Muscle of leg (tissue), 11 donors: Measurements from ENCODE around the gene TRPV5. TPM values are rescaled to one million over a fixed set of nuclear protein-coding genes. Genes with fewer than 3 reads are reported as not detected.

ENCODE experiments used
- DNase-seq: peaks from one replicate; pipeline ENCODE4 v3.0.0; 2013
- H3K27ac ChIP-seq: one replicate; pipeline ENCODE4 v1.5.1; 2013; ENCODE audit warnings: mild to moderate bottlenecking, low read length, control low read depth
- H3K27me3 ChIP-seq: one replicate; pipeline ENCODE4 v1.6.1; 2013; ENCODE audit warnings: low read length; ENCODE audit not compliant: control insufficient read depth, insufficient read depth
- H3K36me3 ChIP-seq: one replicate; pipeline ENCODE4 v1.6.1; 2013; ENCODE audit warnings: low read length; ENCODE audit not compliant: control insufficient read depth, insufficient read depth
- H3K4me1 ChIP-seq: one replicate; pipeline ENCODE4 v1.6.1; 2013; ENCODE audit warnings: low read length; ENCODE audit not compliant: control insufficient read depth, insufficient read depth
- H3K4me3 ChIP-seq: one replicate; pipeline ENCODE4 v1.5.1; 2013; ENCODE audit warnings: low read length, control low read depth
- H3K9me3 ChIP-seq: replicated peaks from 2 replicates; pipeline ENCODE4 v1.6.1; 2013; ENCODE audit warnings: low read depth, low read length; ENCODE audit not compliant: control insufficient read depth
- WGBS: methylation state at CpG from one replicate; pipeline ENCODE4 v1.1.5; 2013; ENCODE audit warnings: missing lambda C conversion rate; ENCODE audit not compliant: insufficient coverage; 5-methylcytosine and 5-hydroxymethylcytosine counted together
- polyA plus RNA-seq, 8 donors: library from polyadenylated mRNA; unstranded; fragments of 120-200 nt; gene quantifications; one replicate each; pipeline versions ENCODE4 v1.2.1 to v1.2.3, GENCODE V29; 2013; ENCODE audit warnings: inconsistent platforms in 1 of 8, low replicate concordance in 1 of 8; ENCODE audit not compliant: insufficient read length in 8 of 8, insufficient read depth in 1 of 8
- total RNA-seq: library from RNA; stranded (reverse); fragments of 120-200 nt; gene quantifications from one replicate; pipeline ENCODE4 v1.2.4, GENCODE V29; 2013

Gene TRPV5
- total and polyA plus RNA-seq, 9 donors, result 0.04 to 0.11 (median 0.06) TPM; not detected in 3

GRCh38 chr7:142889816-142890215, 43.7 kb downstream of the TRPV5 start:
- WGBS, result 63% methylated on average over 3 of the region's 3 CpGs
- Histone ChIP-seq H3K27ac (no peak overlapping the region), H3K27me3 (no peaks in the 10 kb centered on the region), H3K4me1 (no peaks in the 10 kb centered on the region), H3K4me3 (no peak overlapping the region), H3K9me3 (no peaks in the 10 kb centered on the region), H3K36me3 (no peaks in the 10 kb centered on the region)
- no peak for DNase-seq

- Histone ChIP-seq H3K36me3 (no peaks in the 10 kb centered on the region), H3K4me3 (no peak overlapping the region), H3K27me3 (no peaks in the 10 kb centered on the region), H3K9me3 (no peaks in the 10 kb centered on the region), H3K4me1 (no peaks in the 10 kb centered on the region), H3K27ac (no peak overlapping the region)
- 84% methylated on average over 9 of the region's 12 CpGs for WGBS
- DNase-seq, result no peak
Measured at GRCh38 chr7:142887282-142888015, 46.1 kb downstream of the TRPV5 start.

GRCh38 chr7:142886866-142887265, 46.7 kb downstream of the TRPV5 start:
- Histone ChIP-seq H3K4me3 (no peak overlapping the region), H3K36me3 (no peaks in the 10 kb centered on the region), H3K27ac (no peak overlapping the region), H3K27me3 (no peaks in the 10 kb centered on the region), H3K4me1 (no peaks in the 10 kb centered on the region), H3K9me3 (no peaks in the 10 kb centered on the region)
- WGBS, result 72% methylated on average over 5 of the region's 7 CpGs
- no peak for DNase-seq

- Histone ChIP-seq H3K36me3 (no peaks in the 10 kb centered on the region), H3K27ac (no peak within 1 kb of the TSS), H3K4me1 (no peaks in the 10 kb centered on the region), H3K4me3 (no peak within 1 kb of the TSS), H3K9me3 (no peaks in the 10 kb centered on the region), H3K27me3 (no peaks in the 10 kb centered on the region)
- DNase-seq, result no peak
- 38% methylated on average over 14 of the region's 16 CpGs for WGBS
Measured at GRCh38 chr7:142885311-142886230, 48.0 kb downstream of the TRPV5 start, which contains the start of gene TRPV6. TSS of gene TRPV6 (minus strand) at chr7:142885745.

- H3K27ac ChIP-seq, result no peak overlapping the region
- H3K9me3 ChIP-seq, result no peaks in the 10 kb centered on the region
- no peaks in the 10 kb centered on the region for H3K36me3 ChIP-seq
- DNase-seq, result no peak
- H3K4me1 ChIP-seq, result no peaks in the 10 kb centered on the region
- 100% methylated on average over 2 of the region's 4 CpGs for WGBS
- H3K4me3 ChIP-seq, result no peak overlapping the region
- no peaks in the 10 kb centered on the region for H3K27me3 ChIP-seq
Measured at GRCh38 chr7:142884286-142884640, 49.3 kb downstream of the TRPV5 start.

GRCh38 chr7:142883571-142884285, 49.8 kb downstream of the TRPV5 start:
- 29% methylated on average over 1 of the region's 7 CpGs for WGBS
- Histone ChIP-seq H3K27ac (no peak overlapping the region), H3K36me3 (no peaks in the 10 kb centered on the region), H3K9me3 (no peaks in the 10 kb centered on the region), H3K4me3 (no peak overlapping the region), H3K4me1 (no peaks in the 10 kb centered on the region), H3K27me3 (no peaks in the 10 kb centered on the region)
- DNase-seq, result no peak

- Histone ChIP-seq H3K9me3 (no peaks in the 10 kb centered on the region), H3K27me3 (no peaks in the 10 kb centered on the region), H3K27ac (no peak overlapping the region), H3K4me1 (no peaks in the 10 kb centered on the region), H3K36me3 (no peaks in the 10 kb centered on the region), H3K4me3 (no peak overlapping the region)
- 63% methylated on average over 9 of the region's 10 CpGs for WGBS
- no peak for DNase-seq
Measured at GRCh38 chr7:142883145-142883544, 50.4 kb downstream of the TRPV5 start.

- Histone ChIP-seq H3K36me3 (no peaks in the 10 kb centered on the region), H3K4me1 (no peaks in the 10 kb centered on the region), H3K9me3 (no peaks in the 10 kb centered on the region), H3K27ac (no peak overlapping the region), H3K4me3 (no peak overlapping the region), H3K27me3 (no peaks in the 10 kb centered on the region)
- DNase-seq, result no peak
- WGBS, result 94% methylated on average over 2 of the region's 5 CpGs
Measured at GRCh38 chr7:142882338-142882678, 51.2 kb downstream of the TRPV5 start.

GRCh38 chr7:142881586-142882337, 51.8 kb downstream of the TRPV5 start:
- WGBS, result 80% methylated on average over 5 of the region's 9 CpGs
- H3K27me3 ChIP-seq, result peaks cover 3% of the 10 kb centered on the region

More at GRCh38 chr7:142881586-142882337, 51.8 kb downstream of the TRPV5 start:
- no peaks in the 10 kb centered on the region for H3K36me3 ChIP-seq
- no peaks in the 10 kb centered on the region for H3K9me3 ChIP-seq
- DNase-seq, result no peak
- H3K27ac ChIP-seq, result no peak overlapping the region
- no peaks in the 10 kb centered on the region for H3K4me1 ChIP-seq
- no peak overlapping the region for H3K4me3 ChIP-seq
